ENCODE results near the gene RASSF4. TPM values are rescaled to one million over a fixed set of nuclear protein-coding genes. Genes with fewer than 3 reads are reported as not detected.
A peak's percentile ranks its signal among the peaks of the same experiment; 100 is the strongest.

The RASSF4 gene
- total and polyA plus RNA-seq, 9 donors = 4.8 to 21.9 (median 8.1) TPM

GRCh38 chr10:44982496-44982895 is 22.9 kb downstream of the RASSF4 start:
- H3K4me3 ChIP-seq = no peak overlapping the region
- H3K9me3 ChIP-seq = peaks cover 0 to 4% of the 10 kb centered on the region in 2 donors
- DNase-seq = peak in 4 of 5 donors; percentile 10 to 30 (median 24)
- peaks cover 50% of the 10 kb centered on the region for H3K4me1 ChIP-seq (ENCODE audit: insufficient read depth)
- peak overlapping the region in 1 of 2 donors; percentile 1 for H3K27ac ChIP-seq
- H3K36me3 ChIP-seq = no peaks in the 10 kb centered on the region
- H3K27me3 ChIP-seq = no peaks in the 10 kb centered on the region
- no peak for TF ChIP-seq EP300 (IDR thresholded peaks at IDR 0.05)
- TF ChIP-seq POLR2A (IDR thresholded peaks at IDR 0.05) = no peak
- TF ChIP-seq CTCF (IDR thresholded peaks at IDR 0.05) = no peak
- intact Hi-C loops (cut with DNase I) = no loop called here
- 95 to 96% (median 95%) methylated on average over 9 of the region's 9 CpGs for WGBS, 3 donors

- Histone ChIP-seq H3K9me3 (no peaks in the 10 kb centered on the region), H3K27me3 (no peaks in the 10 kb centered on the region), H3K27ac (peak overlapping the region in 1 of 2 donors; percentile 76), H3K4me1 (ENCODE audit: insufficient read depth) (peaks cover 50% of the 10 kb centered on the region), H3K36me3 (no peaks in the 10 kb centered on the region), H3K4me3 (no peak overlapping the region)
- WGBS, 3 donors = 90 to 96% (median 93%) methylated on average over 13 of the region's 13 CpGs
- peak in 4 of 5 donors; percentile 14 to 35 (median 26) for DNase-seq
- no peak for TF ChIP-seq CTCF (IDR thresholded peaks at IDR 0.05)
- intact Hi-C loops (cut with DNase I) = no loop called here
Measured at GRCh38 chr10:44983066-44983894, 23.7 kb downstream of the RASSF4 start.

- no peaks in the 10 kb centered on the region for H3K36me3 ChIP-seq
- TF ChIP-seq POLR2A (IDR thresholded peaks at IDR 0.05) = no peak
- TF ChIP-seq CTCF (IDR thresholded peaks at IDR 0.05) = no peak
- no peak for TF ChIP-seq EP300 (IDR thresholded peaks at IDR 0.05)
- H3K9me3 ChIP-seq = no peaks in the 10 kb centered on the region
- no peaks in the 10 kb centered on the region for H3K27me3 ChIP-seq
- peak overlapping the region in 1 of 2 donors; percentile 76 for H3K27ac ChIP-seq
- H3K4me3 ChIP-seq = no peak overlapping the region
- peak in 4 of 5 donors; percentile 18 to 27 (median 24) for DNase-seq
- H3K4me1 ChIP-seq (ENCODE audit: insufficient read depth) = peaks cover 49% of the 10 kb centered on the region
- intact Hi-C loops (cut with DNase I) = no loop called here
- 86 to 90% (median 88%) methylated on average over 10 of the region's 10 CpGs for WGBS, 3 donors
Measured at GRCh38 chr10:44983895-44984278, 24.3 kb downstream of the RASSF4 start.

- H3K36me3 ChIP-seq = no peaks in the 10 kb centered on the region
- no peak for TF ChIP-seq EP300 (IDR thresholded peaks at IDR 0.05)
- TF ChIP-seq POLR2A (IDR thresholded peaks at IDR 0.05) = no peak
- no peak for TF ChIP-seq CTCF (IDR thresholded peaks at IDR 0.05)
- 93 to 94% (median 93%) methylated on average over 15 of the region's 15 CpGs for WGBS, 3 donors
- intact Hi-C loops (cut with DNase I) = no loop called here
- no peaks in the 10 kb centered on the region for H3K27me3 ChIP-seq
- H3K4me3 ChIP-seq = no peak overlapping the region
- peak in 4 of 5 donors; percentile 18 to 37 (median 32) for DNase-seq
- H3K4me1 ChIP-seq (ENCODE audit: insufficient read depth) = peaks cover 42% of the 10 kb centered on the region
- H3K27ac ChIP-seq = peak overlapping the region; percentile 48 to 76
- no peaks in the 10 kb centered on the region for H3K9me3 ChIP-seq
Measured at GRCh38 chr10:44984671-44985101, 25.1 kb downstream of the RASSF4 start.

Data from ovary (tissue), 9 donors.